GM21390 (cell line): ENCODE data around the gene ZDHHC24.
A peak's percentile ranks its signal among the peaks of the same experiment; 100 is the strongest.
"Not testable (repeated sequence)": the region's sequence is repeated elsewhere in the genome, so short reads cannot be mapped to it uniquely, and the experiment has no call there.

Experiments
- ATAC-seq: cut with Tn5 transposase; IDR thresholded peaks from one replicate; pipeline ENCODE4 v1.9.1; 2021; ENCODE audit not compliant: unreplicated experiment

Gene ZDHHC24

GRCh38 chr11:66546966-66547661, 1.3 kb upstream of the ZDHHC24 start:
- no peak for ATAC-seq

GRCh38 chr11:66546368-66546965, 619 bp upstream of the ZDHHC24 start, which contains the start of gene ACTN3:
Gene ACTN3 (plus strand): TSS chr11:66546903. CDS start chr11:66546938, 35 bp downstream.
- ATAC-seq: no peak

DNA sequence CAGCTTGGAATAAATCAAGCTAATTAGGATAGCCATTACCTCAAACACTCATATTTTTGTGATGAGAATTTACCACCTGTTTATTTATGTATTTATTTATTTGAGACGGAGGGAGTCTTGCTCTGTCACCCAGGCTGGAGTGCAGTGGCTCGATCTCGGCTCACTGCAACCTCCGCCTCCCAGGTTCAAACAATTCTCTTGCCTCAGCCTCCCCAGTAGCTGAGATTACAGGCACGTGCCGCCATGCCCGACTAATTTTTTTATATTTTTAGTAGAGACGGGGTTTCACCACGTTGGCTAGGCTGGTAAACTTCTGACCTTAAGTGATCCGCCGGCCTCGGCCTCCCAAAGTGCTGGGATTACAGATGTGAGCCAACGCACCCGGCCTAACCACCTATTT, 896 bp downstream of the ZDHHC24 start:
- not testable (repeated sequence) for ATAC-seq

DNA sequence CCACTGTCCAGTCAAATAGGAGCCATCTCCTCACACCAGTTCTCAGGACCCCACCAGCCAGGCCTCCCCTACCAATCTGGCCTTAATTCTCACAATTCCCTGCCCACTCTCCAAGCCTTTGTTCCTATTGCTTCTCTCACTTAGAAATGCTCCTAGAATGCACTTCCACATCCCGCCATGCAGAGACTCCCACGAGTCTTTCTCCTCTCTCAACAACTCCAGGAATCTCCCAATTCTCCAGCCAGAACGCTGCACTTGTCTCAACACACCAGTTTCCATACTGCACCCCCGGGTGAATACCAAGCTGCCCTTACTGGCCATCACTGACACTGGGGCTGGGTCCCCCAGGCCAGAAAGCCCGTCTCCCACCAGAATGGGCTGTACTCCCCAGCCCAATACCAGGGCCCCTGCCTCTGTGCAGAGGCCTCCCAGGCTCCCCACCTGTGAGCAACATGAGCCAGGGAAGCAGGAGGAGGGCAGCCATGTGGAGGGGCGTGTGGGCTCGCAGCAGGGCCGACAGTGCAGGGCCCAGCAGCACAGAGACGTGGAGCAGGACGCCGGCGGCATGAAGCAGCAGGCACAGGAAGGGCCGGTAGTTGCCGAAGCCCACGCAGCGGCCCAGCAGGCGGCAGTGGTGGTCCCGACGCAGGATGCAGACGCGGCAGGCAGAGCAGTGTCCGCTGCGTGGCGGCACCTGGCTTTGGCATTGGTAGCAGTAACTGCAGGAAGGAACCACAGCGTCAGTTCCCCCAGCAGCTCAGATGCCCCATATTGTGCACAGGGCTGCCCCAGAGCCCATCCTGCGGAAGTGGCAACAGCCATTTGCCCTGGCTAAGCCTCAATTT, 2.4 kb downstream of the ZDHHC24 start:
- peak; percentile 27 for ATAC-seq

GRCh38 chr11:66542362-66542761, 3.5 kb downstream of the ZDHHC24 start:
- no peak for ATAC-seq

DNA sequence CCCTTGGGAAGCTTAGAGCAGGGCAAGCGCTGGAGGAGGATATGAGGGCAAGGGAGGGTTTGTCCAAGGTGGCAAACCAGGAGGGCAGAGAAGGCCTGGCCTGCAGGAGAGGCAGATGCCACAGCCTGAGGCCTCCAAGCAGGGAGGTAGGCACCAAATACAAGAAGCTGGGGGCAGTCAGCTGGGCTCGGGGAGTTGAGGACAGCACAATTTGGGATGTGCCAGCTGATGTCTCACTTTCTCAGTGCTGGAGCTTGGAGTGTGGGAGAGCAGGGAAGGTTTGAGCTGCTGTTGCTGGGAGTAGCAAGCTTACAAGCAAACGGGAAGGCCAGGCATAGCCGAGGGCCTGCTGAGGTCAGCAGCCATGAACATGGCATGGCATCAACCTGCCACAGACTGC, 4.0 kb downstream of the ZDHHC24 start:
- no peak for ATAC-seq

- ATAC-seq: not testable (repeated sequence)
Observed at GRCh38 chr11:66540598-66540997, 5.2 kb downstream of the ZDHHC24 start.

- no peak for ATAC-seq
Observed at GRCh38 chr11:66539870-66540213, 6.0 kb downstream of the ZDHHC24 start.

DNA sequence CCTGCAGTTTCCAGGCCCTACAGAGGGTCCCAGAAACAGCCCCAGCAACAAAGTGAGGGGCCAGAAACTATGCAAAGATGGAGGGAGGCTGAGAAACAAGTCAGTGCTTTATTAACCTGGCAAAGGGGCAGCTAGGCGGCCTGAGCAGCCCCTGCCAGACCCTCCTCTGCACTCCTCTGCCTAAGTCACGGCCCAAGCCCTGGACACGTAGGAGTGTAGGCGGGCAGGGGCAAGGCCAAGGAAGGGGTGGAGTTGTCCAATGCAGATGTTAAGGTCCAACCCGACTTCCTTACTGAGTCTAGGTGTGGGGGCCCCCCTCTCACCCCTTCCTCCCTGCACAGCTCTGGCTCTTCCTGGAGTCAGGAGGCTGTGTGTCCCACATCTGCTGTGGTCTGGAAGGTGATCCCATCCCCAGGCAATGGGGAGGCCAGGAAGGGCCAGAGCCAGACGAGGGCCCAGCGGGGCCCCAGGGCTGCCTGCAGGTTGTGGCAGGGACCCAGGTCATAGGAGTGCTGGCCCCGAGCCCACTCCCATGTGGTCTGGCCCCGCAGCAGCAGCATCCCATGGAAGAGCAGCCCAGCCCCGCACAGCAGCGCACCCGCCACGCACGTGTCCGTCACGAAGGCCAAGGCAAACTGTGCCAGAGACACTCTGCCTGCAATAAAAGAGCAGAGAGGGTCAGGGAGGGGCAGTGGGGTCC, 6.5 kb downstream of the ZDHHC24 start:
- ATAC-seq: no peak

- ATAC-seq: no peak
Observed at GRCh38 chr11:66532784-66533183, 13.1 kb downstream of the ZDHHC24 start.

DNA sequence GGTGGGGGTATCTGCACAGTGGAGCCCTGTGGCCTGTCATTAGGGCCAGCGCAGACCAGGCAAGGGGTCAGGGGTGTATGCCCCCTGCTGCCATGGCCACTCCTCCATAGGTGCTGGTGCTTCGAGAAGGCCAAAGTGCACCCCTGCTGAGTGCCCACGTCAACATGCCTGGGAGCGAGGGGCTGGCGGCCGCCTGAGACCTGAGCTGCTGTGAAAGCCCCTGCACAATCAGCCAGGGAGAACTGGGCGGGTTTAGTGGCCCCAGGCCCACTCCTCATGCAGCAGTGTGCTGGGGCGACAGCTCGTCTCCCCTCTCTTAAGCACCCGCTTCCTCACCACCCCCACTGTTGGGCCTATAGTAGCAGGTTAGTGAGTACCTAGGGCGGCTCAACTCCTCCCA, 14.0 kb downstream of the ZDHHC24 start:
- no peak for ATAC-seq

DNA sequence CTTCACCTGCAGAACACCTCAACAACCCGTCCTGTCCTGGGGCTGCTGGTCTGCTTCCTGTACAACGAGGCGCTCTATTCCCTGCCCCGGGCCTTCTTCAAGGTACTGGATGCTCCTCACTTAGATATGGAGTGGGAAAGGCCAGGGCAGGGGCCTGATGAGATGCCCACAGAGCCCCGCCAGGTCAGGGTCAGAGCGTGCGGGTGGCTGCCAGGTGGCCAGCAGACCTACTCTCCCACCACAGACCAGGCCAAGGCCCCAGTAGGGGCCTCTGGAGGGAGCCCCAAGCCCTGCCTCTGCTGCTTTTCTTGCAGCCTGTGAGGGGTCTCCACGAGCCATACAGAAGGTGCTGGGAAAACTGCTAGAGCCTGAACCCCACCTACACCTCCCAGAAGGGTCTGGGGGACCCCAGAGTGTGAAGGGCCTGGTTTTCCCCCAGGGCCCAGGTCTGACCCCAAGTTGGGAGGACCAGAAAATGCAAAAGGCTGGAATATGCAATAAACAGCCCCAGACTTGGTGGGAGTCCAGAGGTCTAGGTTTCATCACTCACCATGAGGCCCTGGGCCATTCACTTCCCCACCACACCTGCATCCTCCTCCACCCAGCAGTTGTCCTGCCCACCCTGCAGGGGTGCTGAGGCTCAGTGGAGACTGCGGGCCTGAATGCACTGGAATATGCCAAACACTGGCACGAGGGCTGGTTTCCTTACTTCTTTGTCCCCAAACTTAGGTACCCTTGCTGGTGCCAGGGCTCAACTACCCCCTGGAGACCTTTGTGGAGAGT, 14.7 kb downstream of the ZDHHC24 start:
- no peak for ATAC-seq

GRCh38 chr11:66529655-66530054, 16.2 kb downstream of the ZDHHC24 start:
- no peak for ATAC-seq

DNA sequence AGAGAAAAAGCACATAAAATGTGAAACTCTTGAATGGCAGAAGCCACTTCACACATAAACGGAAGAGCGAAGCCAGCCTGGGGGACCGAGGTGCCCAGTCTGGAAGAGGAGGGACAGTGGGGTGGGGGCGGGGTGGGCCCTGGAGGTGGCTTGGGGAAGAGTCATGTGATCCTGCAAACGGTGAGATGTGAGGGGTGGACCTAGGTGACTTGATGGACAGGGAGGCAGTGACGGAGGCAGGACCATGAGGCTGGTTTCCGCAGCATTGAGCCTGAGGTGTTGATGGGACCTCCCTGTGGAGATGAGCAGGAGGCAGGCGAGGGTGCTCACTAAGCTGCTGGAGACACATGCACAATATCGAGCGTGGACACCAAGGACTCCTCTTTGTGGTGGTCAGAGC, 16.8 kb downstream of the ZDHHC24 start:
- no peak for ATAC-seq

DNA sequence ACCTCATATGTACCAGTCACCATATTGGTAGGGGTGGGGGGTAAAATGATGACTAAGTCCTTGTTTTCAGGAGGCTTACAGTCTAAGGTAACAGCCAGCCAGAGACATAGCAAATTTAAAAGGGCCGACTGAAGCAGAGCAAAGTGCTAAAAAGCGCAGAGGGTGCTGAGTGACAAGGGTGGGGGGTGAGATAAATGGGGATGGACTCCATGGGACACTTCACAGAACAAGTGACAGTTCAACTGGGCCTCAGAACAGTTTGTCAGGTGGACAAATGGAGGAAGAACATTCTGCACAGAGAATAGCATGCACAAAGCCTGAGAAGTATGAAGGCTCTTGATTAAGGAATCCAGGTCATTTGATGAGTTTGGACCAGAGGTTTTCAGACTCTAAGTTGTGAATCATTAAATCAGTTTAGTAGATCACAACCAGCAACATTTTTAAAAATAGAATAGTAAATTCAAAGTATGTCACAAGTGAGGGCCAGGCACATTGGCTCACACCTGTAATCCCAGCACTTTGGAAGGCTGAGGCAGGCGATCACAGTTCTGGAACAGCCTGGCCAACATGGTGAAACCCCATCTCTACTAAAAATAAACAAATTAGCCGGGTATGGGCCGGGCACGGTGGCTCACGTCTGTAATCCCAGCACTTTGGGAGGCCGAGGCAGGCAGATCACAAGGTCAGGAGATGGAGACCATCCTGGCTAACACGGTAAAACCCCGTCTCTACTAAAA, 21.4 kb downstream of the ZDHHC24 start:
- ATAC-seq: no peak

- no peak for ATAC-seq
Observed at GRCh38 chr11:66523611-66524010, 22.2 kb downstream of the ZDHHC24 start.

GRCh38 chr11:66510990-66511339, 34.9 kb downstream of the ZDHHC24 start:
- ATAC-seq: no peak

- ATAC-seq: peak; percentile 86
Observed at GRCh38 chr11:66510271-66510989, 35.4 kb downstream of the ZDHHC24 start, which contains the start of gene BBS1. Gene BBS1 (plus strand): TSS chr11:66510635. CDS start chr11:66510660, 25 bp downstream.

DNA sequence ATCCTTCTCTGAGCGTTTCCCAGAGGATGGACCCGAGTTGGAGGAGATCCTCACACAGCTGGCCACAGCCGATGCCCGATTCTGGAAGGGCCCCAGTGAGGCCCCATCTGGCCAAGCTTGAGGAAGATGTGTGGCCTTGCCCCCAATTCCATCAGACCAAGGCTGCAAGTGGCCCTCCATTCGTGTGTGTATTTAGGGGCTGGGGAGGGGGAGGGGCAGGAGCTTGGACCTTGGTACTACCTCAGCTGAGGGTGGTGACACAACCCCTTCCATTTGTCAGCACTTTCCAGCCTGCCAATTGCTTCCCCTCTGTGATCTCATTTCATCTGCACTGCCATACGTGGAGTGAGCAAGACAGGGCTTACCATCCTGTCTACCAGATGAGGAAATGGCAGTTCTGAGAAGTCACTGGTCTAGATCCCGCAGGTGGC, 36.7 kb downstream of the ZDHHC24 start:
- ATAC-seq: no peak
